Stimulated activated CD4-positive, alpha-beta T cell treated with anti-CD3 and anti-CD28 coated beads, Interleukin-2, amount 100 ng/mL, for 48 hours (primary cell): ENCODE data around the gene UBL4B.
"Not testable (repeated sequence)": the region's sequence is repeated elsewhere in the genome, so short reads cannot be mapped to it uniquely, and the experiment has no call there.

Source experiments
- DNase-seq, 2 donors: peaks; one replicate each; pipeline ENCODE4 v3.0.0-alpha.2; 2020

UBL4B gene, protein sequence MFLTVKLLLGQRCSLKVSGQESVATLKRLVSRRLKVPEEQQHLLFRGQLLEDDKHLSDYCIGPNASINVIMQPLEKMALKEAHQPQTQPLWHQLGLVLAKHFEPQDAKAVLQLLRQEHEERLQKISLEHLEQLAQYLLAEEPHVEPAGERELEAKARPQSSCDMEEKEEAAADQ

DNA sequence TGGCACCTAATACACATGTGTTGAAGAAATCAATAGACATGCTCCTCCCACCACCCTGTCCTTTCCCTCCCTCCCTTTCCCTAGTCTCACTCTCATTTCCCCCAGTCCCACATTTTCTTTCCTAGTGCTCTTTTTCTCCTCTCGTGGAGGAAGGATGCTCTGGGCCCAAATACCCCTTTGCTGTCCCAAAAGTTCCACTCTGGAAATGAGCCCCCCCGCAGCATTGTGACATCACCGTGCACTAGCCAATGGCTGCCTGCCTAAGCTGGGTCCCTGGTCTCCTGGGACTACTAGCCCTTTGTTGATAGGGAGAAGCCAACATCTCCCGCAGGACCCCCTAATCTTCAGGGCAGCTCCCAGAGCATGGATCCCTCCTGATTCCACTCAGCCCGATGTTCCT lies at the start of gene UBL4B:
UBL4B (plus strand) TSS at position 301 of the 400 bp plus-strand sequence; CDS start at position 393, 92 bp downstream.
- DNase-seq: no peak

DNA sequence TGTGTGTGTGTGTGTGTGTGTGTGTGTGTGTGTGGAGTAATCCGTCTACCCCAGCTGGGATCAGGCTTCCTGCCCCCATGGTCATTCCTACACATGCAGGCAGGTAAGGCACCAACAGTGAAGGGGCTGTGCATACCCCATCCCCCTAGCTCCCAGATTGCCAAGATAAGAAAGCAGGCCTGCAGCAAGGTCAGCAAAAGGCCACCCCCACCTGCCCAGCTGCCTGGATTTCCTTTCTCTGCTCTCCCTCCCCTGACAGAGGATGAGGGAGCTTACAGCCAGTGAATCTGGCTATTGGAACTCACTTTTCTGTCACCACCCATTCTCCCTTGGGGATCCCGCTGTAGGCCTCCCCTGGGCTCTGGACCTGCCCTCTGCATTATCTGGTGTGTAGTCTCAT lies 49.6 kb upstream of the UBL4B start:
- no peak for DNase-seq

DNA sequence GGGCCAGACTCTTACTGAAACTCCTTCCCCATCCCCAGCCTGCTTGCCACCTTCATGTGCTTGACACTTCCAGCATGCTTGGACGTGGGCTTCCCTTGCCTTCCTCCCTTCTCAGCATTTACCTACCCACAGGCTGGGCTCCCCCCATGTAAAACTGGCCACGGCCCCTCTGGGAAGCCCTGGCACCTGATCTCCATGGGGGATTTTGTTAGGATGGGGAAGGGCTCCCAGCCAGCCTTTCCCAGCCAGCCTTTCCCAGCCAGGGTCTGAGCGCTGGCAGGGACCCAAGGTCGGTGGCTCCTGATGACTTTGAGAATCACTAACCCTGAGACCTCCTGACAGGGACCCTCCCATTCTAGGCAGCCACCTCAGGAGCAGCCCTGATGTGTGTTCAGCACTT lies 48.5 kb upstream of the UBL4B start:
- DNase-seq: no peak

DNA sequence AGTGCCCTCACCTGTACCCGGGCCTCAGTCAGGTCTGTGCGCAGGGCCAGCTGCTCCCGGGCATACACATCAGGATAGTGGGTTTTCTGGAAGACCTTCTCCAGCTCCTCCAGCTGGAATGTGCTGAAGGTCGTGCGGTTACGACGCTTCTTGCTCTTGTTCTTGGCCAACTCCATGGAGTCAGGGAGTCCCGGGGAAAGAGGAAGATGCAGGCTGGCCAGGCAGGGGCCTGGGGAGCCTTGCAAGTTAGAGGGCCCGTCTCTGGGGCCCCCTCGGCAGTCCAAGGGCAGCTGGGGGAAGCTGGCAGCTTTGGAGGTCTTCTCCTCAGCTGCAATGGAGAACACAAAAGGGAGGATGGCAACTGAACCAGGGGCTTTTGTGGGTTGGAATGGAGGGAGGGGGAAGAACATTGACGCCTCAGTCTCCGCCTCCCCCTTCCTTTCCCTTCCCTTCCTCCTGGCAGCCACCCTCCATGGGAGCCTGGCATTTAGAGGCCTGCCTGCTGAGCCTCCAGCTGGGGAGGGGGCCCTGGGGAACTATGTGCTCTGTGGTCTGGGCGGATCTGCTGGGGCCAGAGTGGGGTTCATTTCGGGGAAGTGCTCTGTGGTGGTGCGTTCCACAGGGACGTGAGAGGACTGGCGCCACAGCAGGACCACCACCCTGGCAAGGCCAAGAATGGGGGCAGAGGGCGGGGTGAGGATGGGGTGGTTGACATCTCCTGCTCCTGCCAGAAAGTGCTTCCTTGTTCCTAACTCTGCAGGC lies 47.5 kb upstream of the UBL4B start:
- DNase-seq: no peak

DNA sequence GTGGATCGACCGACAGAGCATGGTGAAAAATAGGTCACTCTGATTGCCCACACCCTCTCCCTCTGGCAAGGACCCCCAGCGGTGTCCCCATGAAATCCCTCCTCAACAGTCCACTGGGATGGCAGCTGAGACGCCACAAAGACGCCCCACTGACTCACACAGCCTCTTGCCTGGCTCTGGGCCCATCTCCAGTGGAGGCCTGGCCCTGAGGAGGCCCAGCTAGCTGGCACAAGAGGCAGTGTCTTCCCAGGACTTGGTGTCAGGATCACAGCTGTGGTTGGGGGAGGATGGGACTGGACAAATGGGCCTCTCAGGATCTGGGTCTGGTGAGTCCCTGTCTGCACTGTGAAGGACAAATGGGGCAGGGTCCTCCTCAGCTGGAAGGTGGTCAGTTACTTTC lies 46.4 kb upstream of the UBL4B start:
- DNase-seq: no peak

DNA sequence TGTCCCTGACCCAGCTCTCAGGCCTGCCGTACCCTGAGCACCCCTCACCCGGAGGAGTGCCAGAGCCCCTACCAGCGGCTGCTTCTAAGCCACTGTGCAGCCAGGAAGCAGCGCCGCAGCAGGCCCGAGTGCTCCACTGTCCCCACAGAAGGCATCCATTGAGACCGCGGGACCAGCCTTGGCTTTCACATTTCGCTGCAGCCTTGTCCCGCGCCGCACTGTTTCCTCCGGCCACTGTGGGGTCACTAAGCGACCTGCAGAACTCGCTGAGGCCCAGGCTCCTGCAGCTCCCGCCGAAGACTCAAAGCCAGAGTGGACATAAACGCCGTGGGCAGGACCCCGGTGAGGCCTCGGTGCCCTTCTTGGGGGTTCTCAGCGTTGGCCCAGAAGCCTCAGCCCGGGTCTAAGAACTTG lies 44.8 kb upstream of the UBL4B start:
- no peak for DNase-seq

DNA sequence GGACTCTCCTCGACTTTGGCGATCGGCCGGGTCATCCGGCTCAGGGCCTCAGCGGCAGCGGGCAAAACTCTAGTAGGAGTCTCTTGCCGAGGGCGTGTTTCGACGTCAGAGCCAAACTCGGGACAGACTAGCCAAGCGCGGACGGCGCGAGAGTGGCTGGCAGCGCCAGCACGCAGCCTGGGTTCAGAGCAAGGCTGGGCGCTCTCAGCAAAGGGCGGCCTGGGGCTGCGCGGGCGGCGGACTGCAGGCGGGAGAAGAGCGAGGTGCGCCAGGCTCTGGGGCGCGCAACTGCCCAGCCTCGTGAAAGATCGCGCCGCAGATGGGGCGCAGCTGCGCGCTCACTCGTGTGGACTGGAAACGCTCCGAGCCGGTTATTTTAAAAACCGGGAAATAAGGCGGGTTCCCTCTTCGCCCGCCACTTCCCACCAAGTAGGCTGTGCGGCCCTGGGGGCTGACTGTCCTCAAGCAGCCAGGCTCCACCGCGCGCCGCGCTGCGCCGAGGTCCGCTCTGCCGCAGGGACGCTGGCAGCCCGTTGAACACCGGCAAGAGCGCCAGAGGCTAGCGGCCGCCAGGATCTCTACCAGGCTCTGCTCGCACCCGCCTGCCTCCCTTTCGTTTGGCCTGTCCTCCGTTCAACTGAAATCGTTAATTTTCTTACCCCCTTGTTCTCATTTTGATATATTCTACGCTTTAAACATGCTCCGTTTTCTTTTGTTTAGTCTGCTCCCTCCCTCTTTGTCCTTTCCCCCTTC lies 44.2 kb upstream of the UBL4B start:
- no peak for DNase-seq

DNA sequence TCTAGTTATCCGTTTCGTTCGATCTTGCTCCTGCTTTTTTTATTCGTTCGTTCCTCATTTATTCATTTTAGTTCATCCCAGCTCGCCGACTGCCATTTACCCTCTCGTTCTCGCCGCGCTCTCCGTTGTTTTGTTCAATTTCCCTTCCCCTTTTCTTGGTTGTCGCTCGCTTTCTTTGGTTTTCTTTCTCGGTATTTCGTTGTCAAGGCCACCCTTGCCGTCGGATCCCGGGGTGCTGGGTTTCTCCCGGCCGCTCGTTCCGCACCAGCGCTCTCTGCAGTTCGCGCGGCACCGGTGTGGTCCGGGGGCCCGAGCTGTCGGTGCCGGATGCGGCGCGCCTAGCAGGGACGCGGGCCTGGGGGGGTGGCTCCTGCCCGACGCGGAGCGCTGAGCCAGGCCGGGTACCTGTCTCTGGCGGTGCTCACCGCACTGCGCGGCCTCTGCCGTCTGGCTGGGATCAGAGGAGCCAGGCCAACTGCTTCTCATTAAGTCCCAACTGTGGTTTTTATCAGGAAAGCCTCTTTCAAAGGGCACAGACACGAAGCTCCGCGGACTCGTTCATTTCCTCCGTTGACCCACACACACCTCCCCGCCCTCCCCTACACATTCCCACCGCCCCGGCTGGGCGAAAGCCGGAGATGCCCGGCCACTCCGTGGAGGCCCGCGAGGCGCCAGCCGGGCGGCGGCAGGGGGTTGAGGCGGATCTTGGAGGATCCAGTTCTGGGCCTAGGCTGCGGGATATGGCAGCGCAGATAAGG lies 43.4 kb upstream of the UBL4B start:
- peak in 1 of 2 donors; percentile 24 for DNase-seq

DNA sequence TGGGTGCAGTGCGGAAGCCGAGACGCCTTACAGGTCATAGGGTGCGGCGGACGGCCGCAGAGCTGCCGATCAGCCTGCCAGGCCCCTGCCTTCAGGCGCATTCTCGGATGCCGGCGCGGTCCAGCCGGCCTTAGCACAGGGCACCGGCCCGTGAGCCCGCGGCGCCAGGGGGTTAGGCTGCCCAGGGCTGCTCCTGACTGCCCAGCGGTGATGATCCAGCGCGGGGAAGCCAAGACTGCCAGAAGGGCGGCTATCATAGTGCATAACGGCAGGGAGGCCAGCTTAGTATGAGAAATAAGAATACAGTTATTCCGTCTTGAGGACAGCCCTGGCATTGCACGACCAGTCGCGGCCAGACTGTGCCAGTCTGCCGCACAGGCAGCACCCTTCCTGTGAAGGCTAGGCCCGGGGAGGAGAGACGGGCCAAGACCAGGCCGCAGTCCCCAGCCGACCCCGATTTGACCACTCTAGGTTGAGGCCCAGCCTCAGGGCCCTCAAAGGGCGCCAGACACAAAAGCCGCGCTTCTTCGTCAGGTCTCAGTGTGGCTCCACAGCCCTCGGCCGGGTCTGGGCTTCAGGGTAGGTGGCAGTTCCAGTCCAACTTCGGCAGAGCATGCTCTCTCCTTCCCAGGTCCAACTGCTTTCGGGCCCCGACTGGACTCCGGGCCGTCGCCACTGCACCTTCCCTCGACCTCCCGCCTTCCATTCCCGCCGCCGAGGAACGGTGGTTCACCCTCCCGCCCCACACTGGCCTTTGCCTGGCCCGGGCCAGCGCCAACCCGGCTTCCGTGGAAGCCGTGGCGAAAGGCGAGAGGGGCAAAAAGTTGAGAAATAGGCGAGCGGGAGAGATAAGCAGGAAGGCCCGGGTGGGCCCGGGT lies 42.6 kb upstream of the UBL4B start:
- DNase-seq: no peak

DNA sequence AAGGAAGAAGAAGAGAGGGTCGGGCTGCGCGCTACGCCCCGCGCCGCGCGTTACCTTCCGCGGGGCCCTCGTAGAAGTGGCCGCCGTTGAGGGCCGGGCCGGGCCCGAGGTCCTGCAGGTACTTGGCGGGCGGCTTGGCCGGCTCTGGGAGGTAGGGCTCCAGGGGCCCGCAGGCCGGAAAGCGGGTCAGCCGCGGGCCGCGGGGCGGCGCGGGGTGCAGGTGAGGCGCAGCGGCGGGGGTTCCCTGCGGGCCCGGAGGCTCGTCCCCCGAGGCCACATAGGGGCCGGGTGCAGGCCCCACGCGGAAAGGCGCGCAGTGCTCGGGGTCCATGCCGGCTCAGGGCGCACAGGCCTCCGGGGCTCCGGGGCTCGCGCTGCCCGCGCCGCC lies 42.0 kb upstream of the UBL4B start:
- DNase-seq: no peak

DNA sequence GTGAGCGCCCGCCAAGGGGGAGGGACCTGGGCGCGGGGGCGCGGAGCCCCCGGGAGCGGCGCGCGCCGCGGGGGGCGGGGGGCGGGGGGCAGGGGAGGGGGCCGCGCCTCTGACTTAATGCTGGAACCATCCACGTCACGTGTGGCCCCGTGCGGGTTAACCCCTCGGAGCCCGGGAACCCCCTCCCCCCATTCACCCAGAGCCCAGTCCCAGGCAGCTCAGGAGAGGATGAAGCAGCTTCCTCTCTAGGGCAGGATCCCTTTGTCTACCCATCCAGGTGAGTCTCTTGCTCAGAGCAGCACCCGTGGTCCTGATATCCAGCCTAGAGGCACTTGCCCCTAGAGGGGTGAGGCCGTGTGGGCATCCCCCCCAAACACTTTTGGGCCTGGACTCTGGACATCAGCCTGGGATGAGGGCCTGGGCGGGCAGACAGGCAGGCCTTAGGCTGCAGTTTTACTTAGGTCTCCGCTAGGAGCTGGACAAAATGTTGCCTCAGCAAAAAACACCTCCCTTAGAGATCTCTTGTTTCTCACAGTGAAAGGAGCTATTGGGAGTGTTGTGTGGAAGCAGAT lies 41.5 kb upstream of the UBL4B start, which contains the start of gene ALX3:
ALX3 (minus strand) TSS at position 2 of the 572 bp plus-strand sequence. CDS start 60 bp downstream, outside the sequence.
- DNase-seq: no peak

DNA sequence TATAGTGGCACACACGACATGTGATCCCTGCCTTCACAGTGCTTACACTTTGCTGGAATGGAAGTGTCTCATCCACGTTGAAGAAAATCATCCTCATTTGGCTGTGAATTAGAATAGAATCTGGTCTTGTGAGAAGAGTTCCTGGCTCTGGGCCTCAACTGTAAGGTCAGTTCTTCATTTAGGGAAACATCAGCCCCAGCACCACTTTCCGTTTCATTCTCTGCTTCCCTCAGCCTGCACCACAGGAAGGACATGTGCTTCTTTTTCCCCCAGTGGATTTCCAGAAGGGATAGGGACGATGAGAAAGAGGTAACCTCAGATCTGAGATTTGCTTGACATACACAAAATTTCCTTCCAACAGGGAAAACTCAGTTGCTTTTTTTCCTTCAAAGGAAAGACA lies 38.1 kb upstream of the UBL4B start:
- DNase-seq: no peak

DNA sequence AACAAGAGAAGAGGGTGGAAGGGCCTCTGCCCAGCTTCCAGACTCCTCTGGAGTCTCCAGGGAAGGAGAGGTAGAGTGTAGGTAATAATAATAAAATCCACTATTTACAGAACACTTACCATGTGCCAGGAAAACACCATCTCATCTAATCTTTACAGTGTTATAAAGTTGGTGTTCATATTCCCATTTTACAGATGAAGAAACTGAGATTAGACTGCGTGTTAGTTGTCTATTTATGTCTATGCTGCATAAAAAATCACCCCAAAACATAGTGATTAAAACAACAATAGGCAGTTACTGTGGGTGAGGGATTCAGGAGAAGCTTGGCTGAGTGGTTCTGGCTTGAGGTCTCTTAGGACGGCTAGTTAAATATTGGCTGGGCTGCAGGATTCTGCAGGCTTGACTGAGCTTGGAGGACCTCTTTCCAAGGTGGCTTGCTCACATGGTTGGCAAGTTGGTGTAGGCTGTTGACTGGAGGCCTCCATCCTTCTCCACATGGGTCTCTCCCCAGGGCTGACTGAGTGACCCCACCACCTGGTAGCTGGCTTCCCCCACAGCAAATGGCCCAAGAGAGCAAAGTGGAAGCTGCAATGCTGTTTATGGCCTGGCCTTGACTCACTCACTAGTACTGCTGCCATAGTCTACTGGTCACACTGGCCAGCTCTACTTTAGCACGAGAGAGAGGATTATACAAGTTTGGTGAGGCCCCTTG lies 35.3 kb upstream of the UBL4B start:
- no peak for DNase-seq

DNA sequence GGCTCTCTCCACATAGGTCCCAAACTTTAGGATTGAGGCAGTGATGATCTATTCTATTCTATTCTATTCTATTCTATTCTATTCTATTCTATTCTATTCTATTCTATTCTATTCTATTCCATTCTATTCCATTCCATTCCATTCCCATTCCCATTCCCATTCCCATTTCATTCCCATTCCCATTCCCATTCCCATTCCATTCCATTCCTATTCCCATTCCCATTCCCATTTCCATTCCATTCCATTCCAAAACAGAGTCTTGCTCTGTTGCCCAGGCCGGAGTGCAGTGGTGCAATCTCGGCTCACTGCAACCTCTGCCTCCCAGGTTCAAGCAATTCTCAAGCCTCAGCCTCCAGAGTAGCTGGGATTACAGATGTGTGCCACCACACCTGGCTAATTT lies 32.2 kb upstream of the UBL4B start:
- DNase-seq: not testable (repeated sequence)

DNA sequence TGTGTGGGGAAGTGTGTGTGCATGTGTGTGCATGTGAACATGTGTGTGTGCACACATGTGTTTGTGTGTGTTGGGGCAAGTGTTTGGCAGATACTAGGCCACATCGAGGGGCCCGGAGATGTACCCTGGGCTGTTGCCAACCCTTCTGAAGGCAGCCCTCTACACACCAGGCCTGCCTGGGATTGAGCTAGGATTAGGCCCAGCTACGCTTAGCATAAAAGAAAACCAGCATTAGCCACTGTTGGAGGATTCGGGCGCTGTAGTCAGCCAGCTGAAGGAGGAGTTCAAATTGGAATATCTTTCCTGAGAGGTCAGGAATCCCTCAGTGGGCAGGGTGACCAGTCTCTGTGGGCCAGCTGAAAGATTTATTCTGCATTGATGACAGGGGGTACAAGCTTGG lies 31.2 kb upstream of the UBL4B start:
- DNase-seq: no peak

DNA sequence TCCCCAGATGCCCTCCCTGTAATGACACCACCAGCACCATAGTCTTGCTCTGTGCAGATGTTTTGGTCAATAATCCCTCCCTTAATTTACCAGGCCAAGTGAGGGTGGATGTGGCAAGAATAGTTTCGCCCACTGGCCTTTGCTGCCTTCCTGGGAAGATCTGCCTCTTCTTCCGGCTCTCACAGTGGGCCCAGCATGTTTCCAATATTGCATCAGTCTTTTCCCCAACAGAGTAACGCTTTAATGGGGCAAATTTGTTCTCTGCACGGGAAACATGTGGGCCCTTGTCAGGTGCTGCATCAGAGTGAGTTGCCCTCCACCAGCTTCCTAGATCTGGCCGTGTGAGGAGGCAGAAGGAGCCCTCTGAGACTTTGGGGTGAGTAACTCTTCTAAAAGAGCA lies 29.8 kb upstream of the UBL4B start:
- DNase-seq: no peak

DNA sequence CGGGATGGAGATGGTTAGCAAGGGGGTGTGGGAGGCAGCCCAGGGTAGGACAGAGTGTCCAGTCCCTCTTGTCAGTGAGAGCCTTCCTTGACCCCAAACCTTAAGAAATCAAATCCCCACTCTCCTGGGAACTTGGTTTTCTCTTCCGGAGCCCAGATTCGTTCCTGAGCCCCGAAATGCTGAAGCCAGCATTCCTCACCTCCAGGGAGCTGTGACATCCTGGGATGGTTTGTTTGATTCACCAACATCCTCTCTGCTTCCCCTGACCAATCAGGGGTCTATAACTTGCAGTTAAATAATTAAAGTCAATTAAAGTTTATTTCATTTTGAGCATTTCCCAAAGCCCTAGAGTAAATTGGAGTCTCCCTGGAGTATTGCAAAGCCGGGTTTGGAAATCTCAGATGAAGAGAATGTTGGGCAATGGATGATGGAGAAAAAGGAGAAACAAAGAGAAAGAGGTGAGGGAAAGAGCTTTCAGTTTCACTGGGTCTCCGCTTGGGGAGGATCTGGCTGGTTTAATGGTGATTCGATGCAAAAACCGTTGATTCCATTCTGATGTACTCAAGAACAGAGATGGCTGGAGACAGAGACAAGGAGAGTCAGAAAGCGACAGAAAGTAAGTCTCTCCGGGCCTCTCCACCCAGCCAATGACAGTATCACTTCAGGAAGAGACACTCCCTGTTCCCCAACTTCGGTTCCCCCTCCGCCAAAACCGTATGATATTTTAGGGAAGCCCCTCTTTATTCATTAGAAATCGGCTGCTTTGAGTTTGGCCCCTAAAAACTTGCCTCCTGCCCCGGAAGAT lies 29.0 kb upstream of the UBL4B start:
- no peak for DNase-seq

DNA sequence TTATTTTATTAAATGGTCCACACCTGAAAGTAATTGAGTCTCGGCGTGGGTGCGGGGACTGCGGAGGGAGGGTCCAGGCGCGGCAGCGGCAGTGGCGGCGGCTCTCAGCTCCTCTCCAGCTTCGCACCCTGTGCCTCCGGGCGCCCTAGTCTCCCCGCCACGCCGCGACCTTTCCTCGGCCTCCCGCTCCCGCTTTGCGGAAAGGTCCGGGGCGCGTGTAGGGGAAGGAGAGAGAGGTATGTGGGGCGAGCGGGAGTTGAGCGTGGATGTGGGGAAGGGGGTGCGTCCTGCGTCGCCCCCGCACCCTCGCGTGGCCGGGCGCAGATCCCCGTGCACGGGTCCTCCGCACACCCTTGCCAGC lies 28.4 kb upstream of the UBL4B start:
- no peak for DNase-seq

DNA sequence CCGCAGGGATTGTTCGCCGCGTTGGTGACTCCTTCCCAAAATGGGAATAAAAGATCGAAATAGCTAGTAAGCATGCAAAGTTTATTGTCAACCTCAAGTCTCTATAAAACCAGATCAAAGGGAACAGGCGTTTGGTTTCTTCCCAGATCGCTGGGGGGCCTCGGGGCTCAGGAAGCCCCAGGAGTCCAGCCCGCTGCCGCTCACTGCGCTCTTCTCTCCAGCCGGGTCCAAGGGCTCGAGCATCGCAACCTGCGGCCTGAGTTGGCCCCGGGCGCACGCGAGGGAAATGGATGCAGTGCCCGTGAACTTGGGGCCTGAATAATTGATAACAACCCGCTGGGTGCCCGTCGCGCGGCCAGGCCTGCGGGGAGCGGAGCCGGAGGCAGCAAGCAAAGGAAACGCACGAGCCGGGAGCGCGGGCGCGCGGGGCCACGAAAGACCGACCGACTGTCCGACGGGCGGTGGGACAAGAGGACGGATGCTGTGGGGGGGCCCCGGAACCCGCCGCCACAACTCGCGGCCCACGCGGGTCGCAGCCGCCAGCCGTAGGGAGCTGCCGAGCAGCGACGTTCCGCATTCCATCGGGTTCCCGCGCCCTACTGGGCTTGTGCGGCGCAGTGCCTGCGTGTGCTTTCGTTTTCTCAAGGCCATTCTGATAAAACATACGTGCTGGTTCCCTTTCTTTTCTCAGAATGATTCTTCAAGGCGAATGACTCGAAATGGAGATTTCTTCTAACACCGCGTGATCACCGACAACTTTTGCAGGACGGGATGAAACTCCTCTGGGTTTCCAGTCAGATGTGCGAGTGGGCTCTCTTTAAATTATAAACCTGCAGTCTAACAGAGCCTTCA lies 27.8 kb upstream of the UBL4B start:
- peak in 1 of 2 donors; percentile 27 for DNase-seq
